ENCODE results near the gene COX6A2.

COX6A2 gene

DNA sequence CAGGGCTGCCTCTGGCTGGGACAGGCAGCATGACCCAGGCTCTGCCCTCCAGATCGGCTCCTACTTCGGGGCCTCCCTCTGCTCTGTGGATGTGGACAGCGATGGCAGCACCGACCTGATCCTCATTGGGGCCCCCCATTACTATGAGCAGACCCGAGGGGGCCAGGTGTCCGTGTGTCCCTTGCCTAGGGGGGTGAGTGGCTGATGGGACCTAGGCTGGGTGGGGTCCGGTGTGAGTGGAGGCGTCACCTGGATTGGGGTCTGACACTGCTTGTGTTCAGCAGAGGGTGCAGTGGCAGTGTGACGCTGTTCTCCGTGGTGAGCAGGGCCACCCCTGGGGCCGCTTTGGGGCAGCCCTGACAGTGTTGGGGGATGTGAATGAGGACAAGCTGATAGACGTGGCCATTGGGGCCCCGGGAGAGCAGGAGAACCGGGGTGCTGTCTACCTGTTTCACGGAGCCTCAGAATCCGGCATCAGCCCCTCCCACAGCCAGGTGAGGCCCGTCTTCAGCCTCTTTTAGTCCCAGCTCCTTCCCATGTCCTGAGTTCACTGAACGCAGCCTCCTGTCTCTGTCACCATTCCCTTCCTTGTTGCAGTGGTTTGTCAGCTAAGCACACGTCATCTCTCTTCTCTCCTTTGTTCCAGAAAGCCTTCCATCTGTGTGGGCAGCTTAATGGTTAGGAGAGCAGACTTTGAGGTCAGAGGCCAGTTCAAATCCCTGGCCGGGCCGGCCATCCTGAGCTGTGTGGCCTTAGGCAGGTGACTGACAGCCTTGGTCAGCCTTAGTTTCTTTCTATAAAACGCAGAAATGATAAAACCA is 16.9 kb downstream of the COX6A2 start:
- DNase-seq (ENCODE audit: low read depth): no peak
- TF ChIP-seq, protein P1, sequence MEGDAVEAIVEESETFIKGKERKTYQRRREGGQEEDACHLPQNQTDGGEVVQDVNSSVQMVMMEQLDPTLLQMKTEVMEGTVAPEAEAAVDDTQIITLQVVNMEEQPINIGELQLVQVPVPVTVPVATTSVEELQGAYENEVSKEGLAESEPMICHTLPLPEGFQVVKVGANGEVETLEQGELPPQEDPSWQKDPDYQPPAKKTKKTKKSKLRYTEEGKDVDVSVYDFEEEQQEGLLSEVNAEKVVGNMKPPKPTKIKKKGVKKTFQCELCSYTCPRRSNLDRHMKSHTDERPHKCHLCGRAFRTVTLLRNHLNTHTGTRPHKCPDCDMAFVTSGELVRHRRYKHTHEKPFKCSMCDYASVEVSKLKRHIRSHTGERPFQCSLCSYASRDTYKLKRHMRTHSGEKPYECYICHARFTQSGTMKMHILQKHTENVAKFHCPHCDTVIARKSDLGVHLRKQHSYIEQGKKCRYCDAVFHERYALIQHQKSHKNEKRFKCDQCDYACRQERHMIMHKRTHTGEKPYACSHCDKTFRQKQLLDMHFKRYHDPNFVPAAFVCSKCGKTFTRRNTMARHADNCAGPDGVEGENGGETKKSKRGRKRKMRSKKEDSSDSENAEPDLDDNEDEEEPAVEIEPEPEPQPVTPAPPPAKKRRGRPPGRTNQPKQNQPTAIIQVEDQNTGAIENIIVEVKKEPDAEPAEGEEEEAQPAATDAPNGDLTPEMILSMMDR (conservative IDR thresholded peaks at IDR 0.05; ENCODE audit: low read depth, low read length): no peak
- no peak overlapping the region for H3K4me3 ChIP-seq (ENCODE audit: low read length)

DNA sequence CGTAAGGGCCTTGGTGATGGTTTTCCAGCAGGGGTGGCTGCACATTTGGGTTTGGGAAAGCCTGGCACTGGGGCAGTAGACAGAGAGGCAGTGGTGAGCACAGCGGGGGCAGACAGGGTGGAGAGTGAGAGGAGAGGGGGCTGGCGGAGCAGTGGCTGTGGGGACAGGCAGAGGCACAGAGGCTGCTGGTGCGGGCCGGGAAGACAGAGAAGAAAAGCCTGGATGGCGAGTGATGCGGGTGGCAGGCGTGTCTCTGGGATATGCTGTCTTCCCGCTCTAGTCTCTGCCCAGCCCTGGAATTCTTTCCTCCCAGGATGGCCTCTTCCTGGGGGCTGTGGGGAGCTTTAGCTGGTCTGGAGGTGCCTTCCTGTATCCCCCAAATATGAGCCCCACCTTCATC is 18.1 kb downstream of the COX6A2 start:
- DNase-seq (ENCODE audit: low read depth): no peak
- no peak overlapping the region for H3K4me3 ChIP-seq (ENCODE audit: low read length)
- TF ChIP-seq, protein P1 (conservative IDR thresholded peaks at IDR 0.05; ENCODE audit: low read depth, low read length): no peak

DNA sequence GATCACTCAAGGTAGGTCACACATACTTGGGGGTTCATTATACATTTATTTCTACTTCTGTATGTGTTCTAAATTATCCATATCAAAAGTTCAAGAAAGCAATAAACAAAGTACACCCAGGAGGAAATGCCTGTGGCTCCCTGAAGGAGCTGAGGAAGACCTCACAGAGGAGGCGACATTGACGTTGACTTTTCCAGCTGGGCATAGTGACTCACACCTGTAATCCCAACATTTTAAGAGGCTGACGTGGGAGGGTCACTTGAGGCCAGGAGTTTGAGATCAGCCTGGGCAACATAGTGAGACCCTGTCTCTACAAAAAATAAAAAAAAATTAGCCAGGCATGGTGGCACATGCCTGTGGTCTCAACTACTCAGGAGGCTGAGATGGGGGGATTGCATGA is 18.7 kb downstream of the COX6A2 start:
- H3K4me3 ChIP-seq (ENCODE audit: low read length): no peak overlapping the region
- no peak for DNase-seq (ENCODE audit: low read depth)
- TF ChIP-seq, protein P1 (conservative IDR thresholded peaks at IDR 0.05; ENCODE audit: low read depth, low read length): no peak

DNA sequence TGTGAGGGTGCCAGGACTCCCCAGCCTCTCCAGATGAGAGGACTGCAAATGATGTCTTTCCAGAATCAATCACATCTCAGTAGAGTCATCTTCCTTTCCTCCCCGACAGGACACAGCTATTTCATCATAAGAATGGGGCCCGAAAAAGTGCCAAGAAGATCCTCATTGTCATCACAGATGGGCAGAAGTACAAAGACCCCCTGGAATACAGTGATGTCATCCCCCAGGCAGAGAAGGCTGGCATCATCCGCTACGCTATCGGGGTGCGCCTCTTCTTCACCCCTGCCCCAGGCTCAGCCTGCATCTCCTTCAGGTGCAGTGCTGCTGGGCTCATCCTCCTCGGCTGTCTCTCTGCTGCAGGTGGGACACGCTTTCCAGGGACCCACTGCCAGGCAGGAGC is 20.8 kb downstream of the COX6A2 start:
- no peak overlapping the region for H3K4me3 ChIP-seq (ENCODE audit: low read length)
- DNase-seq (ENCODE audit: low read depth): no peak
- TF ChIP-seq, protein P1 (conservative IDR thresholded peaks at IDR 0.05; ENCODE audit: low read depth, low read length): no peak

DNA sequence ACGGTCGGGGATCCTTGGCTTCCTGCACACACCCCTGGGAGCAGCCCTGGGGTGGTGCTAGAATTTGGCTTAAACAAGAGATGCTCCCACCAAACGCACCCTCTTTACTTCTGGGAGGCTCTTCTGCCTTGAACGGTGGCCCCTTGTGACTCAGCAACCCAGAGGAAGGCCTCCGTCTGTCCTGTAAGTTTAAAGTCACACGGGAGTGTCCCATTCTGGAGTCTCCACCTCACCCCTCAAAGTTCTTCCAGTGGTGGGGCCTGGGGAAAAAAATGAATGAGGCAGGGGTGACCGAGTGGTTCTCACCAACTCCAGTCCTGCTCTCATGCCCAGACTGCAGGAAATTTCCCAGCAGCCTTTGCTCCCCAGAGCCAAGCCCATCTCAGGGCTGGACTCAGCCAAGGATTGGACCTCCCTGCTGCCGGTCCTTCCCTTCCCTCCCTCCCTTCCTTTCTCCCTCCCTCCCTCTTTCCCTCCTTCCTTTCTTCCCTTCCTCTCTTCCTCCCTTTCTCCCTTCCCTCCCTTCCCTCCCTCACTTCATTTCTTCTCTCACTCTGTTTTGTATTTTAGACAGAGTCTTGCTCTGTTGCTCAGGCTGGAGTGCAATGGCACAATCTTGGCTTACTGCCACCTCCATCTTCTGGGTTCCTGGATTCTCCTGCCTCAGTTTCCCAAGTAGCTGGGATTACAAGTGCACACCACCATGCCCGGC is 23.7 kb downstream of the COX6A2 start:
- no peak overlapping the region for H3K4me3 ChIP-seq (ENCODE audit: low read length)
- DNase-seq (ENCODE audit: low read depth): no peak
- TF ChIP-seq, protein P1 (conservative IDR thresholded peaks at IDR 0.05; ENCODE audit: low read depth, low read length): no peak

DNA sequence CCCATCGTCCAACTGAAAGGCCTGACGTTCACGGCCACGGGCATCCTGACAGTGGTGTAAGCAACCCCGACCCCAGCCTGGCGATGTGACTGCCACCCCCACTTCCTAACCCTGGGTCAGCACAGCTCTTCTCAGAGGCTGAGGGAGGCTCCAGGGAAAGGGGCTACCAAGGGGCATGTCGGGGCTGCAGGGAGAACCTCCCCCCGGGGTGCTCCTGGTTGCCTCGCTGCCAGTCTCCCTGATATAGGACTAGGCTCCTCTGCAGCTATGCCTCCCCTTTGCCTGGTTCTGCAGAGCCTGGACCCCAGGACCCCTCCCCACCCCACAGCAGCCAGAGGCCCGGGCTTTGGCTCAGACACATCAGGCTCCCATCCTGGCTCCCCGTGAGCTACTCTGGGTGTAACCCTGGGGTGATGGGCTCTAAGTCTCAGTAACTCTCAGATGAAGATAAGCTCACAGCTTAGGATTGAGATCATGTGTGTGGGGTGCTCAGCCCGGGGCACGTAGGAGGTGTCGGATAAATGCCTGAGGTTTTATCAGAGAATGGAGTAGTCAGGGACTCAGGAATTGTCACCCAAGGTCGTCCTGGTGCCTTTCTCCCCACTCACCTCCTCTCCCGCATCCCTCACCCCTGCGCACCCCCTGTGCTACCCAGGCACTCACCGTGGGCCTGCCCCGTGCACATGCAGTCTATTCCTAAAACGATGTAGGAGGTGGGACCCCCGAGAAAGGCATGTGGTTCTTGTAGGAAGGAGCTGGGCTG is 24.4 kb downstream of the COX6A2 start:
- TF ChIP-seq, protein P1 (conservative IDR thresholded peaks at IDR 0.05; ENCODE audit: low read depth, low read length): no peak
- DNase-seq (ENCODE audit: low read depth): no peak
- no peak overlapping the region for H3K4me3 ChIP-seq (ENCODE audit: low read length)
